Ishikawa (cell line): ENCODE results near the gene MNX1.

Experiments used
- CEBPB ChIP-seq: IDR thresholded peaks from 2 replicates; pipeline ENCODE4 v1.6.1; 2012
- CREB1 ChIP-seq: IDR thresholded peaks from 2 replicates; pipeline ENCODE4 v1.6.1; 2012; ENCODE audit warnings: low read depth
- EGR1 ChIP-seq: IDR thresholded peaks from 2 replicates; pipeline ENCODE4 v1.6.1; 2012
- EP300 ChIP-seq: IDR thresholded peaks from 2 replicates; pipeline ENCODE4 v1.6.1; 2012; ENCODE audit warnings: borderline replicate concordance
- FOXM1 ChIP-seq: IDR thresholded peaks from 2 replicates; pipeline ENCODE4 v1.6.1; 2012; ENCODE audit warnings: low read depth, borderline replicate concordance
- MAX ChIP-seq: IDR thresholded peaks from 2 replicates; pipeline ENCODE4 v1.6.1; 2012
- NFIC ChIP-seq: IDR thresholded peaks from 2 replicates; pipeline ENCODE4 v1.6.1; 2012
- RAD21 ChIP-seq: IDR thresholded peaks from 2 replicates; pipeline ENCODE4 v1.6.1; 2012; ENCODE audit warnings: low read depth
- REST ChIP-seq: IDR thresholded peaks from 2 replicates; pipeline ENCODE4 v1.6.1; 2012; ENCODE audit warnings: low read depth, mild to moderate bottlenecking
- TAF1 ChIP-seq: IDR thresholded peaks from 2 replicates; pipeline ENCODE4 v1.6.1; 2012; ENCODE audit warnings: low read depth, mild to moderate bottlenecking
- TCF12 ChIP-seq: IDR thresholded peaks from 2 replicates; pipeline ENCODE4 v1.6.1; 2012; ENCODE audit warnings: low read depth
- TEAD4 ChIP-seq: IDR thresholded peaks from 2 replicates; pipeline ENCODE4 v1.6.1; 2012
- USF1 ChIP-seq: IDR thresholded peaks from 2 replicates; pipeline ENCODE4 v1.6.1; 2012
- YY1 ChIP-seq: IDR thresholded peaks from 2 replicates; pipeline ENCODE4 v1.6.1; 2012; ENCODE audit warnings: low read depth
- ZBTB7A ChIP-seq: IDR thresholded peaks from 2 replicates; pipeline ENCODE4 v1.6.1; 2012; ENCODE audit warnings: low read depth

Gene MNX1

GRCh38 chr7:157018997-157019608 lies 8.6 kb upstream of the MNX1 start:
- no peak for TF ChIP-seq EGR1
- TF ChIP-seq TCF12 = no peak
- TF ChIP-seq TAF1 = no peak
- TF ChIP-seq REST = no peak
- TF ChIP-seq YY1 = no peak
- TF ChIP-seq RAD21 = no peak
- no peak for TF ChIP-seq TEAD4
- no peak for TF ChIP-seq CREB1
- no peak for TF ChIP-seq ZBTB7A
- TF ChIP-seq NFIC = no peak

GRCh38 chr7:157018328-157018996 lies 8.0 kb upstream of the MNX1 start:
- no peak for TF ChIP-seq FOXM1
- TF ChIP-seq TCF12 = no peak
- TF ChIP-seq USF1 = no peak
- no peak for TF ChIP-seq ZBTB7A
- no peak for TF ChIP-seq TAF1
- TF ChIP-seq MAX = no peak
- no peak for TF ChIP-seq YY1
- TF ChIP-seq REST = no peak
- TF ChIP-seq NFIC = no peak
- TF ChIP-seq RAD21 = no peak
- no peak for TF ChIP-seq TEAD4
- TF ChIP-seq CEBPB = no peak
- no peak for TF ChIP-seq EGR1
- no peak for TF ChIP-seq EP300

GRCh38 chr7:157017603-157018327 lies 7.3 kb upstream of the MNX1 start:
- TF ChIP-seq RAD21 (no peak), CEBPB (no peak), USF1 (no peak), FOXM1 (no peak), REST (no peak), NFIC (no peak), TAF1 (no peak), CREB1 (no peak), YY1 (no peak)

GRCh38 chr7:157017149-157017548 lies 6.7 kb upstream of the MNX1 start:
- no peak for TF ChIP-seq CREB1
- TF ChIP-seq ZBTB7A = no peak
- no peak for TF ChIP-seq TAF1
- TF ChIP-seq CEBPB = no peak
- no peak for TF ChIP-seq NFIC
- no peak for TF ChIP-seq FOXM1
- TF ChIP-seq TCF12 = no peak
- TF ChIP-seq MAX = no peak
